Hematopoietic multipotent progenitor cell treated with erythropoietin and hydrocortisone succinate and interleukin-3 and kit ligand, for 8 days (in vitro differentiated cells): ENCODE data around the gene P2RX2.

Experiments
- DNase-seq: peaks from one replicate; pipeline ENCODE4 v3.0.0-alpha.2; 2015

The P2RX2 gene

GRCh38 chr12:132641811-132642650, 23.5 kb downstream of the P2RX2 start:
- no peak for DNase-seq

- no peak for DNase-seq
Observed at GRCh38 chr12:132642846-132643835, 24.6 kb downstream of the P2RX2 start.

GRCh38 chr12:132646850-132647249, 28.3 kb downstream of the P2RX2 start:
- no peak for DNase-seq

- no peak for DNase-seq
Observed at GRCh38 chr12:132647858-132648257, 29.3 kb downstream of the P2RX2 start.

- DNase-seq: no peak
Observed at GRCh38 chr12:132648616-132649225, 30.1 kb downstream of the P2RX2 start.

- DNase-seq: no peak
Observed at GRCh38 chr12:132649226-132649945, 30.8 kb downstream of the P2RX2 start.

- no peak for DNase-seq
Observed at GRCh38 chr12:132651444-132652100, 33.0 kb downstream of the P2RX2 start.

GRCh38 chr12:132653567-132654290, 35.2 kb downstream of the P2RX2 start:
- DNase-seq: no peak

GRCh38 chr12:132657004-132657727, 38.6 kb downstream of the P2RX2 start:
- DNase-seq: no peak

- DNase-seq: no peak
Observed at GRCh38 chr12:132658149-132658894, 39.7 kb downstream of the P2RX2 start.

GRCh38 chr12:132659146-132659545, 40.6 kb downstream of the P2RX2 start:
- no peak for DNase-seq

- DNase-seq: no peak
Observed at GRCh38 chr12:132660052-132660451, 41.5 kb downstream of the P2RX2 start.

GRCh38 chr12:132660996-132661395, 42.4 kb downstream of the P2RX2 start:
- no peak for DNase-seq

- DNase-seq: no peak
Observed at GRCh38 chr12:132661972-132662371, 43.4 kb downstream of the P2RX2 start.

- DNase-seq: no peak
Observed at GRCh38 chr12:132662901-132663755, 44.6 kb downstream of the P2RX2 start.

GRCh38 chr12:132664206-132665148, 45.9 kb downstream of the P2RX2 start:
- no peak for DNase-seq

GRCh38 chr12:132665149-132665491, 46.5 kb downstream of the P2RX2 start:
- no peak for DNase-seq

- no peak for DNase-seq
Observed at GRCh38 chr12:132665794-132666193, 47.2 kb downstream of the P2RX2 start.
